Loucy (cell line): ENCODE data around the gene PRRX2.

Experiments used
- CTCF ChIP-seq: fragments of 200-600 bp; sonication (generic); conservative IDR thresholded peaks from 2 replicates; pipeline ENCODE4 v1.5.1; 2014; ENCODE audit warnings: mild to moderate bottlenecking, antibody characterized with exemption, low read length
- EZH2phosphoT487 ChIP-seq: fragments of 200-600 bp; IDR thresholded peaks from 2 replicates; pipeline ENCODE4 v1.6.1; 2018; ENCODE audit warnings: antibody characterized with exemption, mild to moderate bottlenecking, moderate library complexity, borderline replicate concordance

DNA sequence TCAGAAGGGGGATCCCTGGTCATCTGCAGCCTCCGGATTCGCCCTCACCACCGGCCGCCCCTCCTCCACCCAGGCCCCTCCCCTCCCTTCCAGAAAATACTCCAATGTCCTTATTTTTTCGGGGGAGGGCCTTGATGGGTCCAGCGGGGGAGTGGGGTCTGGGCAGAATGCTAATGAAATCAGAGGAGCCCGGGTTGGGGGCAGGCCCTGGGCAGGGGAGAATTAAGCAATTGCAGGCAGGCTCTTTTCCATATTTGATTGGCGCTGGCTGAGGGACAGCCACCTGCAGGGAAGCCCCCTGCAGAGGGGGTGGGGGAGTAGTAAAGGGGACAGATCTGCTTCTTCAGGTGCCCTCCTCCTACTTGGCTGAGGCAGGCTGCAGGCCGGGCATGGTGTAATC, 21.3 kb downstream of the PRRX2 start:
- TF ChIP-seq CTCF (no peak), EZH2phosphoT487 (no peak)
